Sigmoid colon (tissue), 7 donors: Measurements from ENCODE around the gene XPO6. TPM values are rescaled to one million over a fixed set of nuclear protein-coding genes. Genes with fewer than 3 reads are reported as not detected.

Experiments used
- DNase-seq: peaks from one replicate; pipeline ENCODE4 v3.0.0-alpha.2; 2019
- H3K27ac ChIP-seq, 4 donors: fragments of 200-600 bp; sonication (generic); one replicate each; pipeline ENCODE4 v1.5.1; 2016 to 2019; ENCODE audit warnings: mild to moderate bottlenecking in 1 of 4
- H3K27me3 ChIP-seq, 3 donors: fragments of 200-600 bp; sonication (generic); one replicate each; pipeline ENCODE4 v1.5.1; 2019; ENCODE audit warnings: mild to moderate bottlenecking in 1 of 3
- H3K36me3 ChIP-seq, 4 donors: fragments of 200-600 bp; sonication (generic); one replicate each; pipeline ENCODE4 v1.5.1; 2016 to 2019
- H3K4me1 ChIP-seq, 4 donors: fragments of 200-600 bp; sonication (generic); one replicate each; pipeline ENCODE4 v1.5.1; 2017 to 2019
- H3K4me3 ChIP-seq, 4 donors: fragments of 200-600 bp; sonication (generic); one replicate each; pipeline ENCODE4 v1.5.1; 2017 to 2019; ENCODE audit warnings: mild to moderate bottlenecking in 2 of 4, moderate library complexity in 1 of 4
- H3K9me3 ChIP-seq, 4 donors: fragments of 200-600 bp in 3 of 4; sonication (generic) in 3 of 4; one replicate each; pipeline versions ENCODE4 v1.5.1 to v1.6.1; 2013 to 2019
- CTCF ChIP-seq, 4 experiments: fragments of 450-650 bp in 3 of 4; fragments of 200-600 bp in 1 of 4; IDR thresholded peaks; one replicate each; pipeline ENCODE4 v1.5.1; 2016 to 2019; ENCODE audit warnings: antibody characterized with exemption in 4 of 4, mild to moderate bottlenecking in 3 of 4, moderate library complexity in 2 of 4
- EP300 ChIP-seq, 4 donors: sonication (generic); formaldehyde crosslinking; IDR thresholded peaks; one replicate each; pipeline ENCODE4 v1.6.1; 2017; ENCODE audit warnings: antibody characterized with exemption in 4 of 4
- POLR2A ChIP-seq, 2 donors: fragments of 450-650 bp; IDR thresholded peaks; one replicate each; pipeline ENCODE4 v1.6.1; 2016; ENCODE audit warnings: antibody characterized with exemption in 2 of 2, mild to moderate bottlenecking in 2 of 2, moderate library complexity in 2 of 2
- POLR2AphosphoS5 ChIP-seq, 4 donors: sonication (generic); formaldehyde crosslinking; IDR thresholded peaks; one replicate each; pipeline ENCODE4 v1.6.1; 2017; ENCODE audit warnings: antibody characterized with exemption in 4 of 4
- WGBS, 2 donors: extraction: QIAGEN DNeasy Blood & Tissue Kit; methylation state at CpG; one replicate each; pipeline ENCODE4 v1.1.7; 2013; 5-methylcytosine and 5-hydroxymethylcytosine counted together
- intact Hi-C: fragments of 100-400 bp; cut with DNase I; formaldehyde crosslinking; loops from one replicate; pipeline ENCODE4 v1.15.1; 2023
- polyA plus RNA-seq, 3 donors: library from polyadenylated mRNA; stranded (reverse); fragments of 200-250 nt; gene quantifications; one replicate each; pipeline ENCODE4 v1.2.3, GENCODE V29; 2013
- total RNA-seq, 4 donors: library from RNA; depleted of rRNA; stranded (reverse); fragments of >200 nt; gene quantifications; one replicate each; pipeline ENCODE4 v1.1.0, GENCODE V29; 2016
- donor health status: healthy with polysubstance abuse.
- donor health status: Bipolar disorder and iron deficiency.
- donor health status: healthy.

XPO6 gene
- total and polyA plus RNA-seq, 7 donors: 40.2 to 101 (median 48.9) TPM

- peaks cover 0 to 15% (median 9%) of the 10 kb centered on the region in 4 donors for H3K4me1 ChIP-seq
- H3K27me3 ChIP-seq: peaks cover 13 to 53% (median 33%) of the 10 kb centered on the region in 3 donors
- no peak overlapping the region for H3K27ac ChIP-seq
- no peak for TF ChIP-seq EP300 (IDR thresholded peaks at IDR 0.05)
- no peak for TF ChIP-seq POLR2A (IDR thresholded peaks at IDR 0.05)
- no peak for TF ChIP-seq CTCF (IDR thresholded peaks at IDR 0.05)
- TF ChIP-seq POLR2AphosphoS5 (IDR thresholded peaks at IDR 0.05): no peak
- no peak overlapping the region for H3K4me3 ChIP-seq
- intact Hi-C loops: loop anchor here (10.0 kb wide), 1 partner anchor 370 kb away; no protein-coding TSS in a partner anchor
- H3K9me3 ChIP-seq: no peaks in the 10 kb centered on the region
- DNase-seq: no peak
- no peaks in the 10 kb centered on the region for H3K36me3 ChIP-seq
- 67 to 80% methylated on average over 15 of the region's 15 CpGs for WGBS, 2 donors
Observed at GRCh38 chr16:28064706-28065249, 147.0 kb downstream of the XPO6 start.

DNA sequence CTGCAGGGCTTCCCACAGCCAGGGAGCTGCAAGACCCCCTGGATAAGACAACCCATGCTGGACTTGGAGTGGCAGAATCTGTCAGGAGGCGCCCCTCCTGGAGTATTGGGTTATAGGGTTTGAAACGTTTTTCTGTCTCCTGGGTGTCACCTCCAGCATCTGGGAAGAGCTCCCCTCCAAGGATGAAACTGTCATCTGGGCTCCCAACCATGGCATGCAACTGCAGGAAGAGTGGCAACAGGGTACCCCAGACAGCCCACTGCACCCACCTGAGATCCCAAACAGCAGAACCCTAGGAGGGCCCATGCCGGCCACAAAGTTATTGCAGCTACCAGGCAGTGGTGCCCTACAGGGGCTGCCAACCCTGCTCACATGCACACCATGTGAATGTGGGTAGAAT lies 147.6 kb downstream of the XPO6 start:
- intact Hi-C loops: loop anchor here (10.0 kb wide), 1 partner anchor 369 kb away; no protein-coding TSS in a partner anchor
- Histone ChIP-seq H3K4me3 (no peak overlapping the region), H3K9me3 (no peaks in the 10 kb centered on the region), H3K36me3 (no peaks in the 10 kb centered on the region), H3K4me1 (peaks cover 0 to 15% (median 9%) of the 10 kb centered on the region in 4 donors), H3K27me3 (peaks cover 13 to 60% (median 33%) of the 10 kb centered on the region in 3 donors), H3K27ac (no peak overlapping the region)
- WGBS, 2 donors: 40 to 63% methylated on average over 3 of the region's 3 CpGs
- DNase-seq: no peak
- no peak for TF ChIP-seq EP300 (IDR thresholded peaks at IDR 0.05)
- TF ChIP-seq CTCF (IDR thresholded peaks at IDR 0.05): no peak
- no peak for TF ChIP-seq POLR2AphosphoS5 (IDR thresholded peaks at IDR 0.05)
- TF ChIP-seq POLR2A (IDR thresholded peaks at IDR 0.05): no peak

DNA sequence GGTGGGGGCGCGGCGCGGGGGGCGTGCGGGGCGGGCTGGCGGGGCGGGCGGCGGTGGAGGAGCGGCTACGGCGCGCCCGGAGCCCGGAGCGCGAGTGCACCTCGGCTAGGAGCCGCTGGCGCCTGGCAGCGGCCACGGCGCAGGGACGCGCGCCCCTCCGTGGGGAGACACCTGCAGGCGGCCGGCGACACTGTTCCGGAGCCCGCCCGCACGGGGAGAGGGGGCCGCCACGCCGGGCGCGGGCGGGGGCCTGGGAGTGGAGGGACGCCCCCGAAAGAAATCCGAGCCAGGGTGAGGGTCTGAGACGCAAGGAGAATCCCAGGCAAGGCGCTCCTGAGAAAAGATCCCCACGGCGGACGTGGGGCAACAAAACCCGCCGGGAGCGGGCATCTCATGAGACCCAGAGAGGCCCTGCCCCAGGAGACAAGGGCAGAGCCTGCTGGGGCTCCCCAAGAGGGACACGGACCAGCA lies 148.1 kb downstream of the XPO6 start, which contains the start of gene GSG1L:
Gene GSG1L, minus strand, starts transcription at position 124 of the 471 bp plus-strand sequence. CDS start 290 bp downstream, outside the sequence.
- intact Hi-C loops: loop anchor here (10.0 kb wide), 1 partner anchor 369 kb away; no protein-coding TSS in a partner anchor
- WGBS, 2 donors: 2 to 3% methylated on average over 54 of the region's 54 CpGs
- DNase-seq: no peak
- H3K27ac ChIP-seq: no peak within 1 kb of the TSS
- H3K4me3 ChIP-seq: peak within 1 kb of the TSS in 3 of 4 donors; percentile 20 to 33 (median 28)
- TF ChIP-seq POLR2A (IDR thresholded peaks at IDR 0.05) (no peak), POLR2AphosphoS5 (IDR thresholded peaks at IDR 0.05) (no peak), CTCF (IDR thresholded peaks at IDR 0.05) (no peak), EP300 (IDR thresholded peaks at IDR 0.05) (no peak)
- peaks cover 0 to 15% (median 9%) of the 10 kb centered on the region in 4 donors for H3K4me1 ChIP-seq
- H3K27me3 ChIP-seq: peaks cover 13 to 65% (median 33%) of the 10 kb centered on the region in 3 donors
- no peaks in the 10 kb centered on the region for H3K9me3 ChIP-seq
- no peaks in the 10 kb centered on the region for H3K36me3 ChIP-seq

- peaks cover 13 to 69% (median 36%) of the 10 kb centered on the region in 3 donors for H3K27me3 ChIP-seq
- H3K4me3 ChIP-seq: peak overlapping the region in 3 of 4 donors; percentile 20 to 33 (median 28)
- intact Hi-C loops: loop anchor here (10.0 kb wide), 1 partner anchor 368 kb away; no protein-coding TSS in a partner anchor
- no peaks in the 10 kb centered on the region for H3K9me3 ChIP-seq
- H3K36me3 ChIP-seq: no peaks in the 10 kb centered on the region
- 1 to 2% methylated on average over 99 of the region's 99 CpGs for WGBS, 2 donors
- no peak overlapping the region for H3K27ac ChIP-seq
- DNase-seq: no peak
- TF ChIP-seq CTCF (IDR thresholded peaks at IDR 0.05) (no peak), POLR2A (IDR thresholded peaks at IDR 0.05) (no peak), POLR2AphosphoS5 (IDR thresholded peaks at IDR 0.05) (no peak), EP300 (IDR thresholded peaks at IDR 0.05) (no peak)
- peaks cover 0 to 15% (median 8%) of the 10 kb centered on the region in 4 donors for H3K4me1 ChIP-seq
Observed at GRCh38 chr16:28062847-28063521, 148.8 kb downstream of the XPO6 start.
